Hematopoietic multipotent progenitor cell treated with erythropoietin and hydrocortisone succinate and interleukin-3 and kit ligand, for 6 days (in vitro differentiated cells): Measurements from ENCODE around the gene NSL1.
A peak's percentile ranks its signal among the peaks of the same experiment; 100 is the strongest.

Experiments used
- DNase-seq: peaks from one replicate; pipeline ENCODE4 v3.0.0-alpha.2; 2015

The NSL1 gene

GRCh38 chr1:212701910-212702309 lies 89.7 kb downstream of the NSL1 start:
- no peak for DNase-seq

GRCh38 chr1:212700892-212701819 lies 90.4 kb downstream of the NSL1 start:
- DNase-seq, result peak; percentile 63

DNA sequence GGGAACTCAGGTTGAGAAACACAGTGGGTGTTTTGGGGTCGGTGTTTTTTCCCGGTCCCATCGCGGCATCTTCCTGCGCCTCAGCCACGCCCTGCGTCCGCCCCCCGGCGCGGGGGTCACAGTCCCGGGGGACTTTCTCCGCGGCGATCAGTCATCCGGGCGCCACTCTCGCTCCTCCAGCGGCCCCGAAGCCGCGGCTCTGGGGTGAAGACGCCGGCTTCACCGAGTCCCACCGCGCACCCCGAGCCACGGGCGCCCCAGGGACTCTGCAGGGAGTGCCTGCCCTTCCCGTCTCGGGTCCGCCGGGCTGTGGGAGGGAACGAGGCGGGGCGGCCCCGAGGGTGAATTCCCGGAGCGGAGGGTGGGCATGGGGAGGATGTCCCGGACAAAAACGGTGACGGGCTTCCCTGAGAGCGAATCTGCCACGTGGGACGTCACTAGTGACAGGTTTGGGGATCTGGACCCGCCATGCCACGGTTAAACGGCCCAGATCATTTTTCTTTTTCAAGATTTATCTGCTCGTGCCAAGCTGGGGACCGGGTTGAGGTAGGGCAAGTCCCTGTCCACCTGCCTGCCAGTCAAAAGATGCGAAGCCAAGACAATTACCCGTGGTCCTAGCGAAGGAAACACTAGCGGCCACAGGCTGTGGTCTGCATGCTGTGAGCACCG lies 91.2 kb downstream of the NSL1 start:
- DNase-seq, result peak; percentile 24

- peak; percentile 25 for DNase-seq
Measured at GRCh38 chr1:212699625-212700222, 91.9 kb downstream of the NSL1 start, which contains the start of gene BATF3. Gene BATF3, minus strand, starts transcription at chr1:212699840. Its CDS starts 78 bp downstream, at chr1:212699762.

DNA sequence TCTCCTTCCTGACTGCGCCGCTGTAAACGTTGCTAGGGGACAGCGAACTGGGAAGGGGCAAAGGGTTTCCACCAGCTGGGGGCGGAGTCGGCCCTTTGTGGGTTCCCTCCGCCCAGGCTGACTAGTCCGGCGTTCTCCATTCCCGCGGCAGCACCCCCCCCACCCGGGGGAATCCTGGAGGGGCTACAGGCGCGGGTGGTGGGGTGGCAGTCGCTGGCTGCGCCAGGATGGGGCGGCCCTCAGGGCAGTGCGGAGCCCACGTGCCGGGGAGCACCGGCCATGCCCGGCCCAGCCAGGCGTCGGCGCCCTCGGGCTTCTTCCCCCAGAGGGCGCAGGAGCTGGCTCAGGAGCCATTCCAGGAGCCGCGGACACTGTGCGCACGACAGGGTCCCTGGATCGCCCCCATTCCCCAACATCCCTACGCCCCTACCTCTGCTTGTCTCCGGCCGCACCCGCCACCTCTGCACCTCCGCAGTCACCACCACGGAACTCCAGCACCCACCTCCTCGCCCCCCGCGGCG lies 92.4 kb downstream of the NSL1 start:
- peak; percentile 62 for DNase-seq

GRCh38 chr1:212698467-212699103 lies 93.0 kb downstream of the NSL1 start:
- no peak for DNase-seq

DNA sequence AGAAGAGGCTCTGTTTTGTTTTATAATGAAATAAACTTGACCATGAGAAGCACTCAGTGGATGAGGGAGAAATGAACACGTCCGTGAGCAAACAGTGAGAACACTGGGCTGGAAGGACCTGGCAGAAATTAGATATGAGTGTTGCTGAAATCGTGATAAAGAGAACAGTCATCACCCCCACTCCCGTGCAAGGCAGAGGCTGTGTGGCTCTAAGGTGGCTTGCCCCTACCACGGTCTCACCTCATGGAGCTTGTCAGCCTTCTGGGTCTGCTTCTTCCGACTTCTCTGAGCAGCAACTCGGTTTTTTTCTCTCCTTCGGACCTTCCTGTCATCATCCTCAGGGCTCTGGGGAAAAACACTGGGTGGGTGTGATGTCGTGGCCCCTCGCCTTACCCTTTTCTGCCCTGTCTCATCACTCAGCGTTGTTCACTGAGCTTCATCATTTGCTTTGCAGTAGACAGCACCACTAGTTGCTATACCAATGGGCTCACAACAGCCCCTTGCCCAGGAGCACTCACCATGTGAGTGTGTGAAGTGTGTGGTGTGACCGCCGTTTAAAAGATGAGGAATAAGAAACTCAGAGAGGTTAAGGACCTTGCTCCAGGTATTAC lies 94.8 kb downstream of the NSL1 start:
- DNase-seq, result no peak

GRCh38 chr1:212692774-212693644 lies 98.6 kb downstream of the NSL1 start:
- DNase-seq, result no peak

GRCh38 chr1:212691561-212692071 lies 100.0 kb downstream of the NSL1 start:
- DNase-seq, result peak; percentile 18

GRCh38 chr1:212690816-212691403 lies 100.7 kb downstream of the NSL1 start:
- no peak for DNase-seq

DNA sequence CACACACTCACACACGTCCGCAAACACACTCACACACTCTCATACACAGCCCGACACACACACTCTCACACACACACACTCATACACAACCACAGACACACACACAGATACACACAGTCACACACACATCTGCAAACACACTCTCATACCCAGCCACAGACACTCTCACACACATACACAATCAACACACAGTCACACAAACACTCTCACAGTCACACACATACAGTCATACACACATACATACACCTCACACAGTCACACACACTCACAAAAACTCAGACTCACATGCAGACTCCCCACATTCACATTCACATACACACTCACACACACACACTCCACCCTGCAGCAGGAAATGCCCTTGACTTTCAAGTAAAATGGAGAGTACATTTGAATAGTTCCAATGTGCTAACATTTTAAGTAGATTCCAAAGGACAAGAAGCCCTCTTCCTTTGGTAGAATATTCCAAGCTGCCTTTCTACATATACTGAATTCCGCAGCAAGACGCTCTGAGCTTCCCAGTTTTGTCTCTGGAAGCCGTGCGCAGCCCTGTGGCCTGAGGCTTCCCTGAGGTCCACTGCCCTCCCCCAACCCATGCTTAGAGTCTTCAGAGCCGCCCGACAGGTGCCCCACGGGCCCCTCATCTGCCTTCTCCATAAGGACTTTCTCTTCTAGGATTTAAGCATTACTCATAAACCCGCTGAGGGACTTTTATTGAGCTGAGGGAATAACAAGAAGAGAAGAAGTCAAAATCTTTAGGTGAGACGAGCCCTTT lies 101.6 kb downstream of the NSL1 start:
- DNase-seq, result no peak

DNA sequence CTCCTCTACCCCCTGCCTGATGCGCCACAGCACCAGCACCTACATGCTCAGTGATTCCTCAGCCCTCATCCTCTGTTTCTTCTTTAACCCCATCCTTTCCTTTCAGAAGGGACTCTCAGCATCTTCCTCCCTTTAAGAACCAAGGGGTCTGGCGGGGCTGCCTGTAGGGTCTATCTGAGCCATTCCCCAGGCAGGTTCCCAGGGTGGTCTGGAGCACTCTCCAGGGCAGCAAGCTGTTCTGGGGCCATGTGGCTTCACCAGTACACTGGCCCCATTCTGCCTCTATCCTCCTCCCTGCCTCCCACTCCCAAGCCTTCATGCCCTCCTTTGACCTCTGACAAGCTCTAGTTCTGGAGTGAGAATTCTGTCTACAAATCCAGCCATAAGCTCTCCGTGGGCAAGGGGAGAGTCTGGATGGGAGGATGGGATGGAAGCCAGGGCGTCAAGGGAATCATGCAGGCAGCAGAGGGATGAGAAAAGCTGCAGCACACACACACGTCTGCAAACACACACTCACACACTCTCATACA lies 102.3 kb downstream of the NSL1 start:
- no peak for DNase-seq

DNA sequence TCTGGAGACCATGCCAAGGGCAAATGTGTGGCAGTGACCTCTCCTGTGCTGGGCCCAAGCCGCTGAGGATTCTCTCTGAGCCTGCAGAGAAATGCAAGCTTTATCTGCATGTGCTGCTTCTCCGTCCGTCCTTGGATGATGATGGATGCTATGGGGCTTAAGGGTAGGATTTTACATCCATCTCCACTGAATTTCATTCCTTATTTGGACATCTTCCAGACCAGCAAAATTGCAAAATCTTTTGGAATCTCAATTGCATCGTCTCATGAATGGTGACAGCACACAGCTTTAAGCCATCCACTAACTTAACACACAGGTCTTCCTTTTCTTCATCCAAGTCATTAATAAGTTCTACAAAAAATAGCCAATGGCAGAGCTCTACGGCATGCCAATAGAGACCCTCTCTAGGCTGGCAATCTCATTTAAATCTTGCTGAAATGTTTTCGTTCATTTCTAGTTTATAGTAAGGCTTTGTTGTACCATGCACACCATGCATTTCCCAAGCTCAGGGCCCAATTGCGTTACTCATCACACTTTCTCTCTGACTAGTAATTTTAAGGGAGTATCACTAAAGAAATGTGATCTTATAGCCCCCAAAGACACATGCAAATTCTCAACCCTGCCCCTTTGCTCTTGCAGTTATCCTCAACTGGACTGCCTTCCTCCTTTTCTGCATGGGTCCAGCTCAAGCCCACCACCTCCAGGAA lies 103.1 kb downstream of the NSL1 start:
- DNase-seq, result no peak

GRCh38 chr1:212687811-212688210 lies 103.8 kb downstream of the NSL1 start:
- no peak for DNase-seq

GRCh38 chr1:212686591-212686990 lies 105.0 kb downstream of the NSL1 start:
- no peak for DNase-seq

DNA sequence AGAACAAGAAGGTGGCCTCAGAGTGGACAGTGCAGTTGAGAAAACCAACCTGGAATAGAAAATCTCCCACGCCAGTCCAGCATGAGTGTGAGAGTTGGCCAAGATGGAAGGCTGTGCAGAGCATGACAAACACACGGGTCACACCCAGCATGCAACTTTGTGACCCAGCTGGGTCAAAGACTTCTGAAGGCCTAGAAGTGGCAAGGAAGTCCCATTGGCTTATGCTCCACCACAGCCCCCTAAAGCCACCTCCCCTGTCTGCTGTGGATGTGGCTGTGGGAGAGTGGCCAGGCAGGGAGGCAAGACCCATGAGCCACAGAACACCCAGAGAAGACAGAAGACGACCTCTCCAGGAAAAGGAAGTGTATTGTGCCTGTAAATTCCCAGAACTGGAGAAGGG lies 105.5 kb downstream of the NSL1 start:
- DNase-seq, result no peak

GRCh38 chr1:212685429-212685828 lies 106.1 kb downstream of the NSL1 start:
- DNase-seq, result no peak

GRCh38 chr1:212684521-212685090 lies 107.0 kb downstream of the NSL1 start:
- no peak for DNase-seq

- DNase-seq, result no peak
Measured at GRCh38 chr1:212684076-212684475, 107.5 kb downstream of the NSL1 start.
